ENCODE measurements around the gene ZNF30.

- no peak for TF ChIP-seq CTCF (IDR thresholded peaks at IDR 0.05)
- no peak for TF ChIP-seq POLR2A (IDR thresholded peaks at IDR 0.05)
Measured at GRCh38 chr19:34990578-34991192, 64.0 kb downstream of the ZNF30 start.

Data from testis (tissue), 2 donors.